Panc1 (cell line): ENCODE measurements around the gene TMEM151B.

Experiments
- SIN3A ChIP-seq: IDR thresholded peaks from 2 replicates; pipeline ENCODE4 v1.6.1; 2012; ENCODE audit warnings: low read depth, mild to moderate bottlenecking, low read length, moderate library complexity, borderline replicate concordance; ENCODE audit not compliant: insufficient read depth
- TF ChIP-seq, protein P1 (sequence below): fragments of 450-650 bp; IDR thresholded peaks from 2 replicates; pipeline ENCODE4 v1.5.1; 2017; ENCODE audit warnings: mild to moderate bottlenecking

DNA sequence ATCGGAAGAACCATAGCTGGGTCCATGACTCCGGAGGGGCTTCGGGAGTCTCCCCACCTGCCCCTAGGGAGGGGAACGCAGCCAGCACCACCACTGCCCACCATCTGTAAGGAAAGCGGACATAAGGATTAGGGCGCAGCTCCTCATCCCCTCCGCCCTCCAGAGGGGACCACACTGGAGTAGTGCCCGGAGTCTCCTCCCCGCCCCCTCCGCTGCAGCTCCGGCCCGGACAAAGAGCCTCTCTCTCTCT is 13.6 kb upstream of the TMEM151B start:
- no peak for TF ChIP-seq SIN3A
- TF ChIP-seq, protein P1, sequence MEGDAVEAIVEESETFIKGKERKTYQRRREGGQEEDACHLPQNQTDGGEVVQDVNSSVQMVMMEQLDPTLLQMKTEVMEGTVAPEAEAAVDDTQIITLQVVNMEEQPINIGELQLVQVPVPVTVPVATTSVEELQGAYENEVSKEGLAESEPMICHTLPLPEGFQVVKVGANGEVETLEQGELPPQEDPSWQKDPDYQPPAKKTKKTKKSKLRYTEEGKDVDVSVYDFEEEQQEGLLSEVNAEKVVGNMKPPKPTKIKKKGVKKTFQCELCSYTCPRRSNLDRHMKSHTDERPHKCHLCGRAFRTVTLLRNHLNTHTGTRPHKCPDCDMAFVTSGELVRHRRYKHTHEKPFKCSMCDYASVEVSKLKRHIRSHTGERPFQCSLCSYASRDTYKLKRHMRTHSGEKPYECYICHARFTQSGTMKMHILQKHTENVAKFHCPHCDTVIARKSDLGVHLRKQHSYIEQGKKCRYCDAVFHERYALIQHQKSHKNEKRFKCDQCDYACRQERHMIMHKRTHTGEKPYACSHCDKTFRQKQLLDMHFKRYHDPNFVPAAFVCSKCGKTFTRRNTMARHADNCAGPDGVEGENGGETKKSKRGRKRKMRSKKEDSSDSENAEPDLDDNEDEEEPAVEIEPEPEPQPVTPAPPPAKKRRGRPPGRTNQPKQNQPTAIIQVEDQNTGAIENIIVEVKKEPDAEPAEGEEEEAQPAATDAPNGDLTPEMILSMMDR, result no peak
